ENCODE results near the gene ZNF628. TPM values are rescaled to one million over a fixed set of nuclear protein-coding genes. Genes with fewer than 3 reads are reported as not detected.
"Not testable (repeated sequence)": the region's sequence is repeated elsewhere in the genome, so short reads cannot be mapped to it uniquely, and the experiment has no call there.

Gene ZNF628
- total RNA-seq, 2 donors from 2014 or later, result 9.9 to 12.6 TPM

DNA sequence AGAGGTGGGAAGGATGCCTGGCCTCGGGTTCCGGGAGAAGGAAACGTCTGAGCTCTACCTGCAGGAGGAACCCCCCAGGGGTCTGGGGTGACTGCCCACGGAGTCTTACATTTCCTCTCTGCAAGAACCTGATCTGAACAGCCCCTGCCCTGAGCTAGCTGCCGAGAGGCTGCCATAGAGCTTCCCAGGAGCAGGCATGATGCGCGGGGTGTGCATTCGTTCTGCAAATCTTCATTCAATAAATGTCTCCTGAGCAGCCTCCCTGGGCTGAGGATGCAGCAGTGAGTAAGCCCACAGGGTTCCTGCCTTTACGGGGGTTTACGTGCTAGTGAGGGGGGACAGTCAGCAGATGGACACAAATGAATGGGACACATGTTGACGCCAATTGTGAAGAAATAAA lies 31.8 kb upstream of the ZNF628 start:
- H3K27me3 ChIP-seq (ENCODE audit: control insufficient read depth, insufficient read depth, low read length, poor library complexity, severe bottlenecking), result peaks cover 100% of the 10 kb centered on the region
- no peak overlapping the region for H3K27ac ChIP-seq (ENCODE audit: low read depth, low read length)
- Mint-ChIP-seq H3K4me1 (peaks cover 7% of the 10 kb centered on the region), H3K9me3 (peaks cover 3% of the 10 kb centered on the region), H3K27ac (no peak overlapping the region), H3K4me3 (no peak overlapping the region), H3K27me3 (ENCODE audit: insufficient read depth) (peaks cover 27% of the 10 kb centered on the region), H3K36me3 (ENCODE audit: low read depth) (no peaks in the 10 kb centered on the region)
- no peaks in the 10 kb centered on the region for H3K9me3 ChIP-seq (ENCODE audit: control insufficient read depth, low read length)
- no peak overlapping the region for H3K4me3 ChIP-seq (ENCODE audit: low read length)
- no peaks in the 10 kb centered on the region for H3K4me1 ChIP-seq (ENCODE audit: control insufficient read depth, insufficient read depth, low read length)
- 52 to 54% methylated on average over 8 to 11 of the region's 11 CpGs for WGBS, 2 experiments (ENCODE audit: insufficient coverage in 1 of 2, insufficient read length in 1 of 2)
- H3K9ac ChIP-seq (ENCODE audit: extremely low read depth, low read length, poor library complexity, severe bottlenecking), result no peak overlapping the region
- no peaks in the 10 kb centered on the region for H3K36me3 ChIP-seq (ENCODE audit: control insufficient read depth, insufficient read depth, low read length)
- TF ChIP-seq CTCF (conservative IDR thresholded peaks at IDR 0.05), result no peak
- DNase-seq, result no peak

DNA sequence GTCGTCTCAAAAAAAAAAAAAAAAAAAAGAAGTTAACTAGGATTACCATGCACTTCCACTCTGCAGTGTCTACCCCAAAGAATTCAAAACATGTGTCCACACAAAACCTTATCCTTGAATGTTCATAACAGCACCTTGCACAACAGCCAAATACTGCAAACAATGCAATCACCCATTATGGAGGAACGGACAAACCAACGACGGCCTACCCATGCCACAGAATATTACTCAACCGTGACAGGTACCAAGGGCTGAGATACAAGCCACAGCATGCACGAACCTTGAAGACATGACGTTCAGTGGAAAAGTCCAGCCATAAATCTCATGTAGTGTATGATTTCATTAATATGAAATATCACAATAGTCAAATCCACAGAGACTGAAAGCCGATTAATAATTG lies 30.4 kb upstream of the ZNF628 start:
- Histone ChIP-seq H3K27ac (ENCODE audit: low read depth, low read length) (no peak overlapping the region), H3K36me3 (ENCODE audit: control insufficient read depth, insufficient read depth, low read length) (no peaks in the 10 kb centered on the region), H3K4me3 (ENCODE audit: low read length) (no peak overlapping the region), H3K4me1 (ENCODE audit: control insufficient read depth, insufficient read depth, low read length) (no peaks in the 10 kb centered on the region), H3K9me3 (ENCODE audit: control insufficient read depth, low read length) (no peaks in the 10 kb centered on the region), H3K9ac (ENCODE audit: extremely low read depth, low read length, poor library complexity, severe bottlenecking) (no peak overlapping the region), H3K27me3 (ENCODE audit: control insufficient read depth, insufficient read depth, low read length, poor library complexity, severe bottlenecking) (peaks cover 100% of the 10 kb centered on the region)
- peaks cover 21% of the 10 kb centered on the region for H3K27me3 Mint-ChIP-seq (ENCODE audit: insufficient read depth)
- H3K4me1 Mint-ChIP-seq, result peaks cover 4% of the 10 kb centered on the region
- WGBS, 2 experiments (ENCODE audit: insufficient coverage in 1 of 2, insufficient read length in 1 of 2), result 80 to 90% methylated on average over 4 to 8 of the region's 8 CpGs
- no peak overlapping the region for H3K4me3 Mint-ChIP-seq
- DNase-seq, result no peak
- TF ChIP-seq CTCF (conservative IDR thresholded peaks at IDR 0.05), result no peak
- H3K36me3 Mint-ChIP-seq (ENCODE audit: low read depth), result no peaks in the 10 kb centered on the region
- no peak overlapping the region for H3K27ac Mint-ChIP-seq
- H3K9me3 Mint-ChIP-seq, result no peaks in the 10 kb centered on the region

DNA sequence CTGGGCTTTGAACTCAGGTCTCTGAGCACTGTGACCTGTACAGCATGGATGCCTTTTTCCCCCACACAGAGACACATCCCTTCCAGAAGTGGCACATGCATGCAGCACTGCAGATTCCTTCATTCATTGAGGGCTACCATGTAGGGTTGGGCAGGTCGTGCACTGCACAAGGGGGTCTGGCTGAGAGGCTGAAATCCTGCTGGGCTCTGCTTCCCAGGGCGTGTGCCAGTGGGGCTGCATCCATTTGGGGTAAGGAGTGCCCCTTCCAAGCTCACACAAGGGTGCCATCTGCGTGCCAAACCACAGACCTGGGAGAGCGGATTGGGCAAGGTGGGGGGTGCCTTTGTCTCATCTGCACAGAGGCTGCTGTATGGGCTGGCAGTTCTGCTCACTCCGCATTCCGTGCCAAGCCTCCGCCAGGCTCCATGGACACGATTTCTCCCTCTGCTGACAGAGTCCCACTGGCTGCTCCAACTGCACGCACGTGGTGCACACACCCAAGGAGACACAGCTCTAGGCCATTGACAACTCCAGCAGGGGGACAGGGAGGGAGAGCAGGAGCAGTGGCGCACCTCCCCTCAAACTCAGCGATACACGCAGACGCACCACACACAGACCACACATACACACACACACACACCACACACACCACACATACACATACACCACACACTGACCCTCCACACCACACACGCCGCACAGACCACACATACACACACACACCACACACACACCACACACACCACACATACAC lies 28.8 kb upstream of the ZNF628 start:
- DNase-seq, result no peak
- 39 to 55% methylated on average over 6 to 15 of the region's 16 CpGs for WGBS, 2 experiments (ENCODE audit: insufficient coverage in 1 of 2, insufficient read length in 1 of 2)
- no peak for TF ChIP-seq CTCF (conservative IDR thresholded peaks at IDR 0.05)
- Histone ChIP-seq H3K36me3 (ENCODE audit: control insufficient read depth, insufficient read depth, low read length) (no peaks in the 10 kb centered on the region), H3K27me3 (ENCODE audit: control insufficient read depth, insufficient read depth, low read length, poor library complexity, severe bottlenecking) (peaks cover 99% of the 10 kb centered on the region), H3K9me3 (ENCODE audit: control insufficient read depth, low read length) (no peaks in the 10 kb centered on the region), H3K9ac (ENCODE audit: extremely low read depth, low read length, poor library complexity, severe bottlenecking) (no peak overlapping the region), H3K4me1 (ENCODE audit: control insufficient read depth, insufficient read depth, low read length) (no peaks in the 10 kb centered on the region), H3K4me3 (ENCODE audit: low read length) (no peak overlapping the region), H3K27ac (ENCODE audit: low read depth, low read length) (no peak overlapping the region)
- no peaks in the 10 kb centered on the region for H3K36me3 Mint-ChIP-seq (ENCODE audit: low read depth)
- H3K27me3 Mint-ChIP-seq (ENCODE audit: insufficient read depth), result peaks cover 21% of the 10 kb centered on the region
- H3K9me3 Mint-ChIP-seq, result no peaks in the 10 kb centered on the region
- H3K4me3 Mint-ChIP-seq, result no peak overlapping the region
- H3K27ac Mint-ChIP-seq, result no peak overlapping the region
- peaks cover 3% of the 10 kb centered on the region for H3K4me1 Mint-ChIP-seq

DNA sequence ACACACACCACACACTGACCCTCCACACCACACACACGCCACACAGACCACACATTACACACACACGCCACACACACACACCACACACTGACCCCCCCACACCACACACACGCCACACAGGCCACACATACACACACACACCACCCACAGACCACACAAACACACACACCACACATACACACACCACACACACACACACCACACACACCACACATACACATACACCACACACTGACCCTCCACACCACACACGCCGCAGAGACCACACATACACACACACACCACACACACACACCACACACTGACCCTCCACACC lies 28.3 kb upstream of the ZNF628 start:
- not testable (repeated sequence) for H3K4me3 Mint-ChIP-seq; H3K4me1 Mint-ChIP-seq; H3K4me3 ChIP-seq (ENCODE audit: low read length); H3K27ac ChIP-seq (ENCODE audit: low read depth, low read length); H3K4me1 ChIP-seq (ENCODE audit: control insufficient read depth, insufficient read depth, low read length); DNase-seq; H3K9me3 ChIP-seq (ENCODE audit: control insufficient read depth, low read length); H3K9me3 Mint-ChIP-seq; H3K36me3 ChIP-seq (ENCODE audit: control insufficient read depth, insufficient read depth, low read length); H3K9ac ChIP-seq (ENCODE audit: extremely low read depth, low read length, poor library complexity, severe bottlenecking); H3K27ac Mint-ChIP-seq; H3K36me3 Mint-ChIP-seq (ENCODE audit: low read depth)
- H3K27me3 Mint-ChIP-seq (ENCODE audit: insufficient read depth), result peaks cover 26% of the 10 kb centered on the region
- 91% methylated on average over 3 of the region's 5 CpGs; no CpG with 5 or more reads in 1 of the 2 experiments for WGBS, 2 experiments (ENCODE audit: insufficient coverage in 1 of 2, insufficient read length in 1 of 2)
- peaks cover 99% of the 10 kb centered on the region for H3K27me3 ChIP-seq (ENCODE audit: control insufficient read depth, insufficient read depth, low read length, poor library complexity, severe bottlenecking)
